Measurements from ENCODE around the gene RBM27. TPM values are rescaled to one million over a fixed set of nuclear protein-coding genes. Genes with fewer than 3 reads are reported as not detected.
A peak's percentile ranks its signal among the peaks of the same experiment; 100 is the strongest.

RBM27 gene
- total RNA-seq (2014; rRNA removed) (18.8 and 21.4 TPM in 2 replicates), Bru-seq, nascent RNA (percentile 95 among the genes with signal in this experiment), BruChase-seq, experiment 1, labeled RNA remaining after a 6-hour chase (percentile 99 among the genes with signal in this experiment), BruChase-seq, experiment 2, labeled RNA remaining after a 2-hour chase (percentile 99 among the genes with signal in this experiment)
- long read RNA-seq, full-length matches to known transcripts = 19 of 45 reads
- long read RNA-seq, partial matches to known transcripts = 13 of 45 reads
- long read RNA-seq, other reads (novel, unspliced or antisense) = 13 of 45 reads

GRCh38 chr5:146203011-146203871 is at the start of gene RBM27:
RBM27 (plus strand) TSS chr5:146203605; CDS start chr5:146203766, 161 bp downstream.
- no peaks in the 10 kb centered on the region for H3F3A ChIP-seq (ENCODE audit: low read length, unreplicated experiment)
- ChIA-PET POLR2A (ENCODE audit: unreplicated experiment) (interaction anchor here (0.6 kb wide), 1 partner anchor 21 kb away, joined by 4 read pairs; no protein-coding TSS in a partner anchor), CTCF (no interaction called here)
- H3K9ac ChIP-seq (ENCODE audit: low read length) = peak within 1 kb of the TSS; percentile 82
- peak within 1 kb of the TSS; percentile 76 for H3K4me3 ChIP-seq (ENCODE audit: low read length)
- peak; percentile 99 for DNase-seq
- peak within 1 kb of the TSS; percentile 93 for H2AFZ ChIP-seq (ENCODE audit: low read length)
- peak within 1 kb of the TSS; percentile 83 for H3K27ac ChIP-seq (ENCODE audit: low read length)
- H3K9me3 ChIP-seq (ENCODE audit: low read length) = no peaks in the 10 kb centered on the region
- H3K4me2 ChIP-seq (ENCODE audit: low read length) = peak within 1 kb of the TSS; percentile 88
- H3K4me1 ChIP-seq (ENCODE audit: insufficient read depth, low read length) = peaks cover 15% of the 10 kb centered on the region
- peak; percentile 99 for ATAC-seq
- intact Hi-C loops (cut with micrococcal nuclease) = loop anchor here (1.0 to 5.0 kb wide), 3 partner anchors 15 to 244 kb away; partner anchors contain the start of genes LARS1 and TCERG1
- no peaks in the 10 kb centered on the region for H3K36me3 ChIP-seq (ENCODE audit: low read depth, low read length)
- no peaks in the 10 kb centered on the region for H3K27me3 ChIP-seq (ENCODE audit: low read length)
- no peaks in the 10 kb centered on the region for H3K9me2 ChIP-seq (replicated peaks; ENCODE audit: low read length)
- no TSS peak for BruUV-seq (replicated peaks)
- TF ChIP-seq EZH2 (IDR thresholded peaks at IDR 0.05; ENCODE audit: low read length, unreplicated experiment) = no peak
- TF ChIP-seq EZH2phosphoT487 (IDR thresholded peaks at IDR 0.05; ENCODE audit: borderline replicate concordance, low read length) = no peak
- TF ChIP-seq CTCF (conservative IDR thresholded peaks at IDR 0.05; ENCODE audit: low read depth, low read length) = no peak
- 0 out of 2 replicates have a peak, but pooled peaks cover 7% of the 10 kb centered on the region for H4K20me1 ChIP-seq (ENCODE audit: low read length)
- H3K79me2 ChIP-seq (ENCODE audit: low read length) = peaks cover 46% of the 10 kb centered on the region

GRCh38 chr5:146158255-146158654 is 45.1 kb upstream of the RBM27 start:
- Histone ChIP-seq H3K36me3 (ENCODE audit: low read depth, low read length) (peaks cover 79% of the 10 kb centered on the region), H3K27me3 (ENCODE audit: low read length) (no peaks in the 10 kb centered on the region), H3K4me3 (ENCODE audit: low read length) (no peak overlapping the region), H3K4me2 (ENCODE audit: low read length) (no peak overlapping the region), H3K9me3 (ENCODE audit: low read length) (no peaks in the 10 kb centered on the region), H3K4me1 (ENCODE audit: insufficient read depth, low read length) (no peaks in the 10 kb centered on the region), H4K20me1 (ENCODE audit: low read length) (no peaks in the 10 kb centered on the region), H3F3A (ENCODE audit: low read length, unreplicated experiment) (no peaks in the 10 kb centered on the region), H3K27ac (ENCODE audit: low read length) (no peak overlapping the region), H2AFZ (ENCODE audit: low read length) (no peak overlapping the region), H3K79me2 (ENCODE audit: low read length) (no peaks in the 10 kb centered on the region), H3K9ac (ENCODE audit: low read length) (no peak overlapping the region), H3K9me2 (replicated peaks; ENCODE audit: low read length) (no peaks in the 10 kb centered on the region)
- ChIA-PET POLR2A (ENCODE audit: unreplicated experiment) (no interaction called here), CTCF (no interaction called here)
- ATAC-seq (no peak), DNase-seq (no peak)
- TF ChIP-seq EZH2phosphoT487 (IDR thresholded peaks at IDR 0.05; ENCODE audit: borderline replicate concordance, low read length) (no peak), CTCF (conservative IDR thresholded peaks at IDR 0.05; ENCODE audit: low read depth, low read length) (no peak), EZH2 (IDR thresholded peaks at IDR 0.05; ENCODE audit: low read length, unreplicated experiment) (no peak)
- BruUV-seq (replicated peaks) = no TSS peak
- intact Hi-C loops (cut with micrococcal nuclease) = loop anchor here (10.0 kb wide), 1 partner anchor 107 kb away; no protein-coding TSS in a partner anchor
